Measurements from ENCODE around the gene PRKD2.
"Not testable (repeated sequence)": the region's sequence is repeated elsewhere in the genome, so short reads cannot be mapped to it uniquely, and the experiment has no call there.

The PRKD2 gene

GRCh38 chr19:46628970-46629369 lies 87.9 kb downstream of the PRKD2 start:
- not testable (repeated sequence) for DNase-seq

DNA sequence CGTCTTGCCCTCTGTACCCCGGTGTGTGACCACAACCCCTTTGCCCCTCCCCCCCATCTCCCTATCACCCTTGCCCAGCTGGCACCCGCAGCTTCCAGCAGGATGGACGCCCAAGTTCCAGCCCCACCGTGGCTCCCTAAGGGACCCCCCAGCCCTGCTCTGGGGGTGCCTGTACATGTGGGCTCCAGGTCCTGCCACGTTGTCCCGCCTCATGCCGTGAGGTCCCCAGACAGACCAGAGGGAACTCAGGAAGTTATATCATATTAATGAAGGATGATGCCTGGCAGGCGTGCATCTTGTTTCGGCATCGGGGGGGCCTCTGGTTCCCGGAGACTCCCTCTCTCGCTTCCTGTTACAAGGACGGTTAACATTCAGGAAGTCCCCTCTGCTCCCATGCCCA lies 90.5 kb downstream of the PRKD2 start:
- peak; percentile 18 for DNase-seq

DNA sequence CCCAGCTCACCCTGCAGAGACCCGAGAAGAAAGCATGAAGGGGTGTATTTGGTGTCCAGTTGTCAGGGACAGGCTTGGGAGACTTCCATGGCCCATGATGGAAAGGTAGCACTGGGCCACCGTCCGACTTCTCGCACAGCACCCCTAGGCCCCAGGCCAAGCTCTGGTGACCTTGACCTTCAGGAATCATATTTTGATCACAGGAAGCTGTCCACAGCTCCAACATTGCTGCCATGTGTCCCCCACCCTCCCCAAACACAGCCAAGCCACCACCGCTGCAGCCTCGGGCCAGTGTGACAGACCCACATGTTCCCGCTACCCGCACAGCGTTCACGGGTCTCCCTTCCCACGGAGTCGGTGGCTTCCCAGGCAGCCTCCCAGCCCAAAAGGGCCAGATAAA lies 91.2 kb downstream of the PRKD2 start:
- no peak for DNase-seq

GRCh38 chr19:46624958-46625661 lies 91.8 kb downstream of the PRKD2 start, which contains the start of gene PTGIR:
PTGIR (minus strand) TSS chr19:46625089; CDS start chr19:46624225, 864 bp downstream.
- DNase-seq, result peak; percentile 85
